ENCODE data around the gene FAM151A. TPM values are rescaled to one million over a fixed set of nuclear protein-coding genes. Genes with fewer than 3 reads are reported as not detected.

FAM151A gene
- total and polyA plus RNA-seq, 2 of the 13 experiments (the other 11 are each of a cell fraction or from before 2014, with no cell fraction given): 0.29 to 3.6 TPM

DNA sequence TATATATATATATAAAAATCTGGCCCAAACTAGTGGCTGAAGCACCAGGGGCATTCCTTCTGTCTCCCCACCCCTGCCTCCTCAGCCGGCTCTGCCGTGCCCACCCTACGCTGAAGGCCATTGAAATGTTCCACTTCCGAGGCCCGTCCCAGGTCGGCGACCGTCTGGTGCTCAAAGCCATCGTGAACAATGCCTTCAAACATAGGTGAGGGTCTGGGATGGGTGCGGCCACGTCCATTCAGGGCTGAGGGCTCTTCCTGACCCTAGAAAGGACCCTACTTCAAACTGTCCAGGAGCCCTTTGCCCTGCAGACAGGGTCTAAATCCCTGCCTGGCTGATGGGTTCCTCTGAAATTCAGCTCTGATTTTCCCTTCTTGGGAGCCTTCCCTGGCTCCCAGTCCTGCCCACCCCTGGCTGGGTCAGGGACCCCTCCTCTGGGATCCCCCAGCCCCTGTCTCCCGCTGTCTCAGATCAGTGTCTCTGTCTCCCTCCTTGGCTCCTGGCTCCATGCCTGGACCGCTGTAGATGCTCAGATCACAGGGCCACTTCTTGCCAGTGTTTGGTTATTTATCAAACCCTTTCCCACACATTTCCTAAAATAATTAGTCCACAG is 24.0 kb downstream of the FAM151A start:
- 94% methylated on average over 13 of the region's 13 CpGs for WGBS (ENCODE audit: low lambda C conversion rate)
- TF ChIP-seq, protein P1, sequence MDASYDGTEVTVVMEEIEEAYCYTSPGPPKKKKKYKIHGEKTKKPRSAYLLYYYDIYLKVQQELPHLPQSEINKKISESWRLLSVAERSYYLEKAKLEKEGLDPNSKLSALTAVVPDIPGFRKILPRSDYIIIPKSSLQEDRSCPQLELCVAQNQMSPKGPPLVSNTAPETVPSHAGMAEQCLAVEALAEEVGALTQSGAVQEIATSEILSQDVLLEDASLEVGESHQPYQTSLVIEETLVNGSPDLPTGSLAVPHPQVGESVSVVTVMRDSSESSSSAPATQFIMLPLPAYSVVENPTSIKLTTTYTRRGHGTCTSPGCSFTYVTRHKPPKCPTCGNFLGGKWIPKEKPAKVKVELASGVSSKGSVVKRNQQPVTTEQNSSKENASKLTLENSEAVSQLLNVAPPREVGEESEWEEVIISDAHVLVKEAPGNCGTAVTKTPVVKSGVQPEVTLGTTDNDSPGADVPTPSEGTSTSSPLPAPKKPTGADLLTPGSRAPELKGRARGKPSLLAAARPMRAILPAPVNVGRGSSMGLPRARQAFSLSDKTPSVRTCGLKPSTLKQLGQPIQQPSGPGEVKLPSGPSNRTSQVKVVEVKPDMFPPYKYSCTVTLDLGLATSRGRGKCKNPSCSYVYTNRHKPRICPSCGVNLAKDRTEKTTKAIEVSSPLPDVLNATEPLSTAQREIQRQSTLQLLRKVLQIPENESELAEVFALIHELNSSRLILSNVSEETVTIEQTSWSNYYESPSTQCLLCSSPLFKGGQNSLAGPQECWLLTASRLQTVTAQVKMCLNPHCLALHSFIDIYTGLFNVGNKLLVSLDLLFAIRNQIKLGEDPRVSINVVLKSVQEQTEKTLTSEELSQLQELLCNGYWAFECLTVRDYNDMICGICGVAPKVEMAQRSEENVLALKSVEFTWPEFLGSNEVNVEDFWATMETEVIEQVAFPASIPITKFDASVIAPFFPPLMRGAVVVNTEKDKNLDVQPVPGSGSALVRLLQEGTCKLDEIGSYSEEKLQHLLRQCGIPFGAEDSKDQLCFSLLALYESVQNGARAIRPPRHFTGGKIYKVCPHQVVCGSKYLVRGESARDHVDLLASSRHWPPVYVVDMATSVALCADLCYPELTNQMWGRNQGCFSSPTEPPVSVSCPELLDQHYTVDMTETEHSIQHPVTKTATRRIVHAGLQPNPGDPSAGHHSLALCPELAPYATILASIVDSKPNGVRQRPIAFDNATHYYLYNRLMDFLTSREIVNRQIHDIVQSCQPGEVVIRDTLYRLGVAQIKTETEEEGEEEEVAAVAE (CRISPR knock-in tag; IDR thresholded peaks at IDR 0.05; ENCODE audit: borderline replicate concordance): no peak
- TF ChIP-seq, protein P2, sequence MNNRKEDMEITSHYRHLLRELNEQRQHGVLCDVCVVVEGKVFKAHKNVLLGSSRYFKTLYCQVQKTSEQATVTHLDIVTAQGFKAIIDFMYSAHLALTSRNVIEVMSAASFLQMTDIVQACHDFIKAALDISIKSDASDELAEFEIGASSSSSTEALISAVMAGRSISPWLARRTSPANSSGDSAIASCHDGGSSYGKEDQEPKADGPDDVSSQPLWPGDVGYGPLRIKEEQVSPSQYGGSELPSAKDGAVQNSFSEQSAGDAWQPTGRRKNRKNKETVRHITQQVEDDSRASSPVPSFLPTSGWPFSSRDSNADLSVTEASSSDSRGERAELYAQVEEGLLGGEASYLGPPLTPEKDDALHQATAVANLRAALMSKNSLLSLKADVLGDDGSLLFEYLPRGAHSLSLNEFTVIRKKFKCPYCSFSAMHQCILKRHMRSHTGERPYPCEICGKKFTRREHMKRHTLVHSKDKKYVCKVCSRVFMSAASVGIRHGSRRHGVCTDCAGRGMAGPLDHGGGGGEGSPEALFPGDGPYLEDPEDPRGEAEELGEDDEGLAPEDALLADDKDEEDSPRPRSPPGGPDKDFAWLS (CRISPR knock-in tag; IDR thresholded peaks at IDR 0.05; ENCODE audit: borderline replicate concordance): no peak
- TF ChIP-seq BRD4 (CRISPR knock-in tag; IDR thresholded peaks at IDR 0.05) (no peak), ZSCAN31 (CRISPR knock-in tag; IDR thresholded peaks at IDR 0.05; ENCODE audit: low read depth) (no peak), RBM39 (IDR thresholded peaks at IDR 0.05; ENCODE audit: low read depth, low read length, poor library complexity, severe bottlenecking) (no peak)
- no peaks in the 10 kb centered on the region for H3K27me3 ChIP-seq (ENCODE audit: control insufficient read depth in 1 of 2, insufficient read depth in 2 of 2, low read length in 2 of 2)
- ChIA-PET POLR2A (no interaction called here), CTCF (ENCODE audit: low intra/inter-chr PET ratio, low total read pairs) (no interaction called here)
- H3K4me2 ChIP-seq (ENCODE audit: low read depth, low read length): no peak overlapping the region
- no TSS peak for BruUV-seq (replicated peaks)
- FAIRE-seq (no peak), ATAC-seq (no peak), DNase-seq (ENCODE audit: low spot score) (no peak)
- peaks cover 28% of the 10 kb centered on the region for H3K4me1 ChIP-seq (ENCODE audit: insufficient read depth, low read length)
- no peaks in the 10 kb centered on the region for H4K20me1 ChIP-seq (ENCODE audit: insufficient read depth, low read length)
- no peaks in the 10 kb centered on the region for H3K9me3 ChIP-seq (ENCODE audit: low read length)
- H3K79me2 ChIP-seq (ENCODE audit: insufficient read depth, low read length): no peaks in the 10 kb centered on the region
- intact Hi-C loops (cut with micrococcal nuclease; ENCODE audit: unreplicated experiment): no loop called here
- H3K36me3 ChIP-seq (replicated peaks in 1 of 2; ENCODE audit: control insufficient read depth in 1 of 2, insufficient read depth in 2 of 2, low read length in 2 of 2): no peaks in the 10 kb centered on the region; a peak in 1 of 5 replicates
- H3K9ac ChIP-seq (ENCODE audit: insufficient read depth, low read depth, low read length): no peak overlapping the region
- no peak overlapping the region for H2AFZ ChIP-seq (ENCODE audit: low read length)
- H3K4me3 ChIP-seq (replicated peaks in 1 of 3; ENCODE audit: insufficient read depth in 1 of 3, low read depth in 2 of 3, low read length in 3 of 3): no peak overlapping the region
- in situ Hi-C loops (cut with HindIII; ENCODE audit: extremely low pct_ligation_motif_present, low pct_unique_long_range_greater_than_20kb): no loop called here
- no peak overlapping the region for H3K27ac ChIP-seq (ENCODE audit: extremely low read length, insufficient read depth, low read length)

Measured in HepG2 (cell line).